ENCODE results near the gene SYCP3.

SYCP3 gene

GRCh38 chr12:101738920-101739665 lies at the start of gene SYCP3:
Gene SYCP3 (minus strand): TSS chr12:101739462. CDS start chr12:101737935, 1,527 bp downstream.
- DNase-seq = no peak

- DNase-seq = no peak
Measured at GRCh38 chr12:101785671-101786070, 46.4 kb upstream of the SYCP3 start.

GRCh38 chr12:101784376-101784775 lies 45.1 kb upstream of the SYCP3 start:
- no peak for DNase-seq

DNA sequence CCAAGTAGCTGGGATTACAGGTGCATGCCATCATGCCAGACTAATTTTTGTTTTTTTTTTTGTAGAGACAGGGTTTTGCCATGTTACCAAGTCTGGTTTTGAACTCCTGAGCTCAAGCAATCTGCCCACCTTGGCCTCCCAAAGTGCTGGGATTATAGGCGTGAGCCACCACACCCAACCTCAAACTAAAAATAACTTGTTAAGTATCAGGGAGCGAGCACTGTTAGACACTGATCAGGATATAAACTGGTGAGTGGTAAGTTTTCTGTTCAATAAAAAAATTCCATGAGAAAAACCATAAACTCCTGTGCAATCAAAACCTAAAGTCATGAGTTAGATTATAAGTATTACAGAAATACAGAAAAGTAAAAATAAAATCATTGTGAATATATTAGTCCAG lies 44.6 kb upstream of the SYCP3 start:
- no peak for DNase-seq

- DNase-seq = no peak
Measured at GRCh38 chr12:101783150-101783549, 43.9 kb upstream of the SYCP3 start.

GRCh38 chr12:101782273-101782731 lies 43.0 kb upstream of the SYCP3 start:
- DNase-seq = no peak

GRCh38 chr12:101781834-101782233 lies 42.6 kb upstream of the SYCP3 start:
- DNase-seq = no peak

DNA sequence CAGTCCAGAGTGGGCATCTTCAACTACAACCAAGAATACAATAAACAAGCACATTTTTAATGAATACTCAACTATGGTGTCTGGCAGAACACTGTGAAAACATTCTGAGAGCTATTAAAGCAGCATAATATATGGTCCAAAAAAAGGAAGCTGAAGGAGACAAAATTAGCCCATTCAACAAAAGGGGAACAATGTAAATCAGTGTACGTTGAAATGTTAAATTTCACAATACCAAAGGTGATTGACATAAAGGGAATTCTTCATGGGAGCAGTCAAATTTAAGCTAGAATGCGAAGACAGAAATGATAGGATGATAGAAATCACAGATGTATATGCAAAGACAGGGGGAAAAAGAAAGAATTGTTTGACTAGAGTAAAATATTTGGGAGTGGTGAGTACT lies 41.3 kb upstream of the SYCP3 start:
- DNase-seq = peak; percentile 35

GRCh38 chr12:101779626-101780025 lies 40.4 kb upstream of the SYCP3 start:
- no peak for DNase-seq

DNA sequence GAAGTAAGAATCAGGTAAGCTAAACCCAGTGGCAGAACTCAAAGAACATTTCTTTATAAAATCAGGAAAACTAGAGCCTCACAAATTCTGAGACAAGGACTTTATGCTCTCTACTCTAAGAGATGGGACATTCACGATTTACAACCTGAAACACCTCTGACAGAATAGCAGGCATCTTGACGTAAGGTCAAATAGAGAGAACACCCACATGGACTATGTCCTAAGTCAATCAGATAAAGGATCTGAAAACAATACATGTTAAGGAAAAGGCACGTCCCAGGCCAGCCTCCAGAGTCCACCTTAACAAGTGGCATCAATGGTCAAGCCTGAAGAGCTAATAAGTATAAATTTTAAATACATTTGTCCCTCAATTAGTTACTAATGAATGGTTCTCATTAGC lies 39.9 kb upstream of the SYCP3 start:
- DNase-seq = no peak

DNA sequence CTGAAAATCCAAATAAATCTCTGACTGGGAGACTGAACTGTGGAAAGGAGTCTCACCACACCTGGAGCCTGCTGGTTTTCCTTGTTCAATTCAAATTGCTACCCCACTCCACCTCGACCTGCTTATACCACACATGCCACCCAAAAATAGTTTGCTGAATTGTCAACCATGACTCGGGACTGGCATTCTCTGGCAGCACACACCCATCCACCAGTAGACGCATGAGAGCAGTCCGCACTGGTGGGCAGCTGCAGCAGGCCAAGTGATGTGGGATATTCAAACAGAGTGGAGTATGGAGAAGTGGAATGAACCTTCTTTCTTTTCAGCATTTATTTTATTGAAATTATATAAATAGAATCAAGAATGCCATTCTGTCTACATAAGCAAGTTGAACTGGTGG lies 38.7 kb upstream of the SYCP3 start:
- DNase-seq = no peak

GRCh38 chr12:101777485-101777884 lies 38.2 kb upstream of the SYCP3 start:
- peak; percentile 45 for DNase-seq

DNA sequence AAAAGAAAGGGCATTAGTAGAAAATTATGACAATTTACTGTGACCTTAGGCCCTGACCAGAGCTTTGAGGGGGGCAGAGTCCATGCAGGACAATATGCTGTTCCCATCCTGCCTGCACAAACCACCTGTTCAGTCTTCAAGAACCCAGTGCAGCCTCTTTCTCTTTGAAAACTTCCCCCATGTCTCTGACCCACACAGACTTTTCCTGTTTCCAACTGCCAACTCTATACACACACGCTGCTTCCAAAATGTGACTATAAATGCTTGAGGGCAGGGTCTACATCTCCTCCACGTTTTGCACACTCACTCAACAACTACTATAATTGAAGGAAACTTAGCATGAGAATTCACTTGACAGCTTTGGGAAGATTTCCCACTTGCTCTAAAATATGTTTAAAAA lies 36.6 kb upstream of the SYCP3 start:
- peak; percentile 27 for DNase-seq

DNA sequence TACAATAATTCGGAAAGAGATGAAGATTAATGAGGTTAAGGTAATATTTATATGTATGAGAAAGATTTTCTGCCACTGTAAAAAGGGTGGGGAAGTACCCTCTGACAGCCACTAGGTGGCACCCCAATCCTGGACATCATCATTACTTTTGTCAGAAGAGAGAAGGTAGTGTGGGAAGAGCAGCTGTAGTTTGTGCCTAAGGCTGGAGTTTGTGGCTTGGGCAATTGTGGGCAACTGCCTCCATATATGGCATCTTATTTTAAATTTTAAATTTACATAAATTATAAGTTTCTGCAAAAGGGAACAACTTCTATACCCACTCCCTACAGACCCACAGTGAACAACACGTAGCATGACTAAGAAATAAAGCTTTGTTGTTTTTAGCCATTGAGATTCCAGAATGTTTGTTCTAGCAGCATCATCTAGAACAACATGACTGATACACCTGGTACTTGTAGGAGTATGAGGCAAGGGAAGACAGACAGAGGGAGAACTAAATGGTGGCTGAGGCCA lies 34.4 kb upstream of the SYCP3 start:
- peak; percentile 88 for DNase-seq

GRCh38 chr12:101772012-101772775 lies 32.9 kb upstream of the SYCP3 start:
- peak; percentile 57 for DNase-seq

DNA sequence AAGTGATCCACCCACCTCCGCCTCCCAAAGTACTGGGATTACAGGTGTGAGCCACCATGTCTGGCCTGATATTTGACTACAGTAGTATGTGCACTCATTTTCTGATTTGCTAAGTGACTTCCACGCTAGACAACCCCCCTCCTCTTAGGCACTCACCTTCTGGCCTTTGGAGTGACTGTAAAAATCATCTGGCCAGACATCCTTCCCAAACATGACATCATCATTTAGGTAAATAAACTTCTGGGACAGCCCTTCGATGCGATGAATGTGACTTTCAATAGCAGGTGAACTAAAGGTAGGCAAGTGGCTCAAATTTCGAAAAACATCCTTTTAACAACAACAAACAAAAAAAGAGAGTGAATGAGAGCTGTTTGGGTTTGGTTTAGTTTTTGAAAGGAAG lies 30.6 kb upstream of the SYCP3 start:
- no peak for DNase-seq

DNA sequence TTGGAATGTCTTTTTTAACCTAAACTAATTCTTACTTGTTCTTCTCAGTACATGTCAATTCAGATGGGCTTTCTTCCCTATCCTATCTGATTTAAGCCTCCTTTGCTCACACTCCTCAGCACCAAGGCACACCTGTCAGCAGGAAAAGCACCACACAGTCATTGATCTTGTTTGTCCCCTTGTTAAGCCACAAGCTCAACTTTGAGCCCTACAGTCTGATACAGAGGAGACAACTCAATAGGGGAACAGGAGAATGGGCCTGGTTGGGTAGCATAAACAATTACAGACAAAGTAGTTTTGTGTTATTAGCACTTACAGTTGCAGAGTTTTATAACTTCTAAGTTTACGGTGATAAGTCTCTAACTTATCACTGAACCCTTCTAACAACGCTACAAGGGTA lies 29.5 kb upstream of the SYCP3 start:
- DNase-seq = no peak

- no peak for DNase-seq
Measured at GRCh38 chr12:101767537-101767936, 28.3 kb upstream of the SYCP3 start.

DNA sequence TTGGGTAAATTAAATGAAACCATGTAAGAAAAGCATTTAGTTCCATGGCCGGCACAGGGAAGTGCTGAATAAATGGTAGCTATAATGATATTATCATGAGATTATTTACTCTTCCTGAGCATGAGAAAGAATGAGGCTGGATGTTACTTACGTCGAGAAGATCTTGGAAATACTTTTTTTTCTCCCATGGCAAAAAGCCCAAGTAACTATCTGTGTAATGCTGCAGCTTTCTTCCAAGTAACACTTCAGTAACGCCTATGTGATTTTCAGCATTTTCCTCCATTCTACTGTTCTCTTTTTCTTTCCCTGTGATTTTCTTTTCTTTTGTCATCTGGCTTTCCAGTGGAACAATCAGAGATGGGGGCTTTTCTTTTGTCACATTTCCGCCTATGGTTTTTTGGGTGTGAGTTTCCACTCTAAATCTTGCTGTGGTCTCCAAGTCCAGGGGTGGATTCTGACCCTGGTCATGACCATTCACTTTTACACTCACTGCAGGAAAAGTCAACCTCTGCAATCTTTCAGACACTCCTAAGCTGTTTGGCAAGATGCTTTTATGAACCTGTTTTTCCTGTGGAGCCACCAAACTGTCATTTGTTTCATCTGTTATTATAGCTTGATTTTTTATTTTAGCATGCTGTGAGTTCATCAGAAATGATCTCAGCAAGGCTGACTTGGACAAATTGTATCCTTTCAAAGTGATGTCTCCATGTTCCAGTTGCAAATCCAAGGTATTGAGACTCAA lies 25.0 kb upstream of the SYCP3 start:
- DNase-seq = no peak

- DNase-seq = peak; percentile 15
Measured at GRCh38 chr12:101763246-101763931, 24.1 kb upstream of the SYCP3 start.

DNA sequence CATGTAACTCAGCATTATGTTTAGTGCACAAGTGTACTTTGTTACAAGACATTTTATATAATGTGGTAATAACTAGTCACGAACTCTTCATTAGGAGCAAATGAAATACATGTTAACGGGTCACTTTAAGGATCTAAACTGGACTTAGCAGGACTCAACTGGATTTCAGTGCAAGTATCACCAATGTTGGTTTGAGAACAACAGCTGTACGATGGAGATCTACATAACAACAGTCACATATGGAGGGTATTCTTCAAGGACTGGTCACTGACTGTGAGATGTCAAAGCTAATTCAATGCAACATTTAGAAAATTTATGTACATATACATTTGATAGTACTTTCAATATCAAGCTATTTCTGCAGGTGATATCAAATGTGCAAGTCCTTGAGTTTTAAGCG lies 22.5 kb upstream of the SYCP3 start:
- DNase-seq = no peak

GRCh38 chr12:101761350-101761749 lies 22.1 kb upstream of the SYCP3 start:
- DNase-seq = no peak

Measured in hematopoietic multipotent progenitor cell treated with erythropoietin and hydrocortisone succinate and interleukin-3 and kit ligand, for 6 days (in vitro differentiated cells).